GM19025 (cell line): Measurements from ENCODE around the gene BRCA1.
A peak's percentile ranks its signal among the peaks of the same experiment; 100 is the strongest.
"Not testable (repeated sequence)": the region's sequence is repeated elsewhere in the genome, so short reads cannot be mapped to it uniquely, and the experiment has no call there.

Experiments
- ATAC-seq: cut with Tn5 transposase; IDR thresholded peaks from one replicate; pipeline ENCODE4 v1.9.1; 2021; ENCODE audit warnings: mild to moderate bottlenecking, low read depth, moderate library complexity; ENCODE audit not compliant: unreplicated experiment

BRCA1 gene

GRCh38 chr17:43125133-43125966 is at the start of gene BRCA1:
Gene BRCA1 (minus strand): TSS chr17:43125364. CDS start chr17:43124096, 1,268 bp downstream.
- peak; percentile 97 for ATAC-seq

GRCh38 chr17:43171586-43172487 is 46.7 kb upstream of the BRCA1 start:
- ATAC-seq, result no peak

GRCh38 chr17:43170766-43171585 is 45.8 kb upstream of the BRCA1 start, which contains the start of gene NBR1:
Gene NBR1 (plus strand): TSS chr17:43171214. CDS start chr17:43175800, 4,586 bp downstream.
- peak; percentile 71 for ATAC-seq

GRCh38 chr17:43170140-43170765 is 45.1 kb upstream of the BRCA1 start:
- ATAC-seq, result peak; percentile 59

- ATAC-seq, result peak; percentile 14
Measured at GRCh38 chr17:43169561-43170139, 44.5 kb upstream of the BRCA1 start.

- ATAC-seq, result not testable (repeated sequence)
Measured at GRCh38 chr17:43165971-43166370, 40.8 kb upstream of the BRCA1 start.

GRCh38 chr17:43159957-43160356 is 34.8 kb upstream of the BRCA1 start:
- ATAC-seq, result not testable (repeated sequence)

GRCh38 chr17:43159232-43159631 is 34.1 kb upstream of the BRCA1 start:
- not testable (repeated sequence) for ATAC-seq

GRCh38 chr17:43155666-43156065 is 30.5 kb upstream of the BRCA1 start:
- ATAC-seq, result no peak

GRCh38 chr17:43153197-43153835 is 28.2 kb upstream of the BRCA1 start:
- not testable (repeated sequence) for ATAC-seq

- no peak for ATAC-seq
Measured at GRCh38 chr17:43151880-43152456, 26.8 kb upstream of the BRCA1 start.

- ATAC-seq, result no peak
Measured at GRCh38 chr17:43146649-43147048, 21.5 kb upstream of the BRCA1 start.

GRCh38 chr17:43143201-43143600 is 18.0 kb upstream of the BRCA1 start:
- no peak for ATAC-seq

GRCh38 chr17:43142153-43142552 is 17.0 kb upstream of the BRCA1 start:
- no peak for ATAC-seq

- no peak for ATAC-seq
Measured at GRCh38 chr17:43140396-43141332, 15.5 kb upstream of the BRCA1 start.

- not testable (repeated sequence) for ATAC-seq
Measured at GRCh38 chr17:43138531-43138930, 13.4 kb upstream of the BRCA1 start.

GRCh38 chr17:43136574-43136973 is 11.4 kb upstream of the BRCA1 start:
- ATAC-seq, result not testable (repeated sequence)

- ATAC-seq, result no peak
Measured at GRCh38 chr17:43135454-43135819, 10.3 kb upstream of the BRCA1 start.
